ENCODE data around the gene UTP3. TPM values are rescaled to one million over a fixed set of nuclear protein-coding genes. Genes with fewer than 3 reads are reported as not detected.
"Not testable (repeated sequence)": the region's sequence is repeated elsewhere in the genome, so short reads cannot be mapped to it uniquely, and the experiment has no call there.

The UTP3 gene
- 18.8 TPM for total RNA-seq

GRCh38 chr4:70687821-70688794 is at the start of gene UTP3:
Gene UTP3 (plus strand): TSS chr4:70688532. CDS start chr4:70688678, 146 bp downstream.
- peak; percentile 99 for DNase-seq

GRCh38 chr4:70640192-70640591 is 48.1 kb upstream of the UTP3 start:
- DNase-seq, result no peak

DNA sequence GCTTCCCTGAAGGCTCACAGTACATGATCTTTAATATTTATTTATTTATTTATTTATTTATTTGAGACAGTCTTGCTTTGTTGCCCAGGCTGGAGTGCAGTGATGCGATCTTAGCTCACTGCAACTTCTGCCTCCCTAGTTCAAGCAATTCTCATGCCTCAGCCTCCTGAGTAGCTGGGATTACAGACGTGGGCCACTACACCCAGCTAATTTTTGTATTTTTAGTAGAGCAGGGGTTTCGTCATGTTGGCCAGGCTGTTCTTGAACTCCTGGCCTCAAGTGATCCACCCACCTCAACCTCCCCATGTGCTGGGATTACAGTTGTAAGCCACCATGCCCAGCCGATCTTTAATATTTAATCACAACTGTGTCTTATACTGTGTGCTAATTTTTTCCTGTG is 37.6 kb upstream of the UTP3 start:
- DNase-seq, result not testable (repeated sequence)

GRCh38 chr4:70651864-70652506 is 36.3 kb upstream of the UTP3 start:
- DNase-seq, result no peak

DNA sequence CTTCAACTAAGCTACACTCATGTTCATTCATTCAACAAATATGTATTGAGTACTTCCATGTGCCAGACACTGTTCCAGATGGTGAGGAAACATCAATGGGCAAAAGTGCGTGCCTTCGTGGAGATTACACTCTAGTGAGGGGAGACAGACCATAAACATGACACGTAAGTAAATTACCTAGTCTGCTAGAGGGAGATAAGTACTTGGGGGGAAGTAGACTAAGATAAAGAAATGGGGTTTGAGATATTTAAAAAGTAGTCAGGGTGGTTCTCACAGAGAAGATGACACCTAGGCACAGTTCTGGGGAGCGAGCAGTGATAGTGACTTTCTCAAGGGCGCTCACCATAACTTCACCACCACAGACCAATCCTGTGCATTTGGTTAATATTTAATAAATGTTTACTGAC is 33.7 kb upstream of the UTP3 start:
- DNase-seq, result no peak

GRCh38 chr4:70657326-70657725 is 31.0 kb upstream of the UTP3 start:
- no peak for DNase-seq

DNA sequence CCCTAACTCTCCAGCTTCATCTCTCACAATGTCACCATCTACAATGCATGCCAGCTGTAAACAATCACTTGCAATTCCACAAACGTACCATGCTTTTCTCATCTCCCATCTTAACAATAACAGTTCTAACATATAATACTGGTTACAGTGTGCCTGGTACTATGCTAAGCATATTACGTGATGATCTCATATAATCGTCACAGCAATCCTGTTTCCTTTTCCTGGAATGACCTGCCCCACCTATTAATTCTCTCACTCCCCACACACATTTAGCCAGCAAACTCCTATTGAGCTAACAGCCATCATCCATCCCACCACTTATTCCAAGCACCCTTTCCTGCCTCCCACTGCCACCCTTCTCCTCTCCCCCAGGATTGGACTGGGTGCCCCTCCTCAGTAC is 29.9 kb upstream of the UTP3 start:
- no peak for DNase-seq

GRCh38 chr4:70660106-70660505 is 28.2 kb upstream of the UTP3 start:
- DNase-seq, result no peak

DNA sequence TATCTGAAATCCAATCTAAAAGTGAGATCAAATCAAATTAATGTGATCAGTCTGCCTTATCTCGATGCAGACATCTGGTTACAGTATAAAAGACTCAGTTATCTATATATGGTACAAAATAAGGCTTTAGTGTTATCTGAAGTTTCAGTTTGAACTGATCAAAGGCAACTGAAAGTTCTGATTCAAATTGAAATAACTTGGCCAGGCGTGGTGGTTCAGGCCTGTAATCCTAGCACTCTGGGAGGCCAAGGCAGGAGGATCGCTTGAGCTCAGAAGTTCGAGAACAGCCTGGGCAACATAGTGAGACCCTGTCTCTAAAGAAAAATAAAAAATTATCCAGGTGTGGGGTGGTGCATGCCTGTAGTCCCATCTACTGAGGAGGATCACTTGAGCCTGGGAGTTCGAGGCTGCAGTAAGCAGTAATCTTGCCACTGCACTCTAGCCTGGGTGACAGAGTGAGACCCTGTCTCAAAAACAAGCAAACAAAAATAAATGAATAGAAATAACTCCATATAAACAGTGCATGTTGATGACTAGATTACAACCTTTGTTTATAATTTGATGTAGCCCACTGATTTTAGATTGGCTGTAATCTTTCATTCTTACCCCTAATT is 26.9 kb upstream of the UTP3 start:
- DNase-seq, result not testable (repeated sequence)

DNA sequence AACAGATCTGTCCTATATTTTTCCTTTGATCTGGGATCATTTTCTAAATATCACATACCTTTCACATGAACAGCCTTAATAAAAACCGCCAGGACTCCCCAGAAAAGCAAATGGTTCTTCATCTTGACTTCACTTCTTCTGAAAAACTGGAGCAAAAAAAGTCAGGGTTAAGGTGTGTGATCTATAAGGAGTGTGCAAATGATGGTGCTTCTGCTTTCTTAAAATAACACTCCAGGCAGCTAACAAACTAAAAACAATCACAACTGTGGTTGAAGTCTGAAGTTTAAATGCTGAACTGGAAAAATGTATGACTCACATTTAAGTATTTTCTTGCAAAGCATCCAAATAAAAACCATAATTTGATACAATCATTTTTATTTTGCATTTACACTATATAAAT is 22.0 kb upstream of the UTP3 start, which contains the start of gene JCHAIN:
JCHAIN (minus strand) TSS at position 140 of the 400 bp plus-strand sequence; CDS start at position 122, 18 bp downstream.
- DNase-seq, result no peak

GRCh38 chr4:70667740-70668535 is 20.4 kb upstream of the UTP3 start:
- DNase-seq, result no peak

DNA sequence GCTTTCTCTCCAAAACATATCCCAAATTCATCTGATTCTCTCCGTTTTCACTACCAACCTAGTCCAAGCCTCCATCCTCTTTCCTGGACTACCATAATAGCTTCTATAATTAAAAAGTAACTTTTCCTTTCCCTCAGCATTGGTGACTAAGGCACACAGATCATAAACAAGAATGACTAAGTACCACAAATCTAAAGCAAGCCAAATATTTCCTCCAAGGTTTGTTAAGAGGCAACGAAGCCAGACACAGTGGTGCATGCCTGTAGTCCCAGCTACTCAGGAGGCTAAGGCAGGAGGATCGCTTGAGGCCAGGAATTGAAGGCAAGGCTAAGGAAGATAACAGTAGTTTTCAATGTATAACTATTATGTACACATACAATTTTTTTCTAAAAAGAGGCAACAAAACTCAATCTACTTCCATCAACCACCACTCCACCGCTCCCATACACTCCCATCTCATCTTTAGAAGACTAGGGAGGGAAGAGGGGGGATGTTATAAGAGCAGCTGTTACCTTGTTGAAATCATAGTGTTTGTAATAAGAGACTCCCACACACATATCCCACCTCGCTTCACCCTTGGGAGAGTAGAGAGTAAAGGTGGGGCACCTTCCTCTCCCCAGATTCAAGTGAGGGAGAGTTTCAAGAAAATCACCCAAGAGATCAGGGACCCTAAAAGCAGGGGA is 17.9 kb upstream of the UTP3 start:
- DNase-seq, result no peak

- DNase-seq, result no peak
These were observed 17.2 kb upstream of the UTP3 start for GRCh38 chr4:70671091-70671490.

- no peak for DNase-seq
These were observed 14.1 kb upstream of the UTP3 start for GRCh38 chr4:70674191-70674590.

DNA sequence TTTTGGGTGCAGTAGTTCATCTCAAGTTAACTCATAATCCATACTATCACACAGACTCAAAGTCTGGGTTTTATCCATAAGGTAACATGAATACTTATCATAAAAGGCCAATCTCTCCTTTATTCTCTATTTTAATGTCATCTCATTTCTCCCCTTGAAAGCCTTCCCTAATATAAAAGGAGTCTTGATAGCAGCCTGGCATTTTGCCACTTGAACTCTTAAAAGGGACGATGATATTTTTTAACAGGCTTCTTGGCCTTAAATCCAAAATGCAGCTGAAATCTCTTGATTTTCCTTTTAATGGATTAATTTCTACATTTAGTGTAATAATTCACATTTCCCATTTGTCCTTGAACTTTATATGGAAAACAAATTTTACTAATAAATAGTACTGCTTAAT is 13.6 kb upstream of the UTP3 start:
- DNase-seq, result no peak

- no peak for DNase-seq
These were observed 11.7 kb upstream of the UTP3 start for GRCh38 chr4:70676554-70677090.

DNA sequence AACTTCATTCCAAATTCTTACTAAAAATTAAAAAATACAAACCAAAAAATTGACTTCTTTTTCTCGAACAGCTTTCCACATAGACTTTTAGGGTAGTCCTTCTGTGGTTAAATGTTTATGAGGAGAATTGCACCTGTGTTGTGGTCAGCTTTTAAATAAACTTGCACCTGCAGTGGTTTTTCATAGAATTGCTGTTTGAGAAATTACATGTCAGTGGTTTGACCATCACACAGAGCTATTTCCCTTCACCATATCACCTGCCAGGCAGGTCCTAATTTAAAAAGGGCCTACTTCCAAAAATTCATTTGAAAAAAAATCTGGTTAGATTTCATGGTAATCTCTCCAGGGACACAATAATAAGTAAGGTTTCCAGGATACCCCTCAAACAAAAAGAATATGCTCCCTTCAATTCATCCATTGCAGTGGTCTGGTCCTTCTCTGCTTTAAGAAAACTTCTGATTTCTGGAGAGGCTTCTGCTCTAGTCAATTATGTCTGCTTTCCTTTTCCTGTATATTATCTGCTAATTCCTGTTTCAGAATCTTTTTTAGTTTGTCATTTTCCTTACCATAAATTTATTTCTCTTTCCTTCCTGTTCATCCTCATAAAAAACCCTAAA is 9.8 kb upstream of the UTP3 start:
- DNase-seq, result no peak

GRCh38 chr4:70680934-70681333 is 7.4 kb upstream of the UTP3 start:
- no peak for DNase-seq

DNA sequence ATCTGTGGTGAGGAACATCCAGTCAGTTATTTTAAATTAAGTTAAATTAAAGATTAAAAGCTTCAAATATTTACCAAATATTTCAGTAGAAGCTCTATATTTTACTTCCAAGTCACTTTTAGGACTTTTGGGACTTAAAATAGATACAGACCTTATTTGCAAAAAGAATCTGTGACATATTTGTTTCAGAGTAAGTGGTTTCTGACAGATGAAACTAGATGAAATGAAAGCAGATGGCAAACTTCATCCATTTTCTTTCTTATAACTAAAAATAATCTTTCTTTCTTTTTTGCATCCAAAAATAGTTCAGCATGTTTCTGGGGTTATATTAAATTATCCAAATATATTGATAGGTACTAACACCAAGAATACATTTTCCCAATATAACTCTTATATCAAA is 6.6 kb upstream of the UTP3 start:
- no peak for DNase-seq

- not testable (repeated sequence) for DNase-seq
These were observed 6.2 kb upstream of the UTP3 start for GRCh38 chr4:70682142-70682541.

- peak; percentile 1 for DNase-seq
These were observed 940 bp upstream of the UTP3 start for GRCh38 chr4:70687392-70687791.

Measured in skin of body (tissue), 2 donors.